Measurements from ENCODE around the gene RNF212.

GRCh38 chr4:1044469-1045192 is 68.7 kb downstream of the RNF212 start:
- TF ChIP-seq, protein P1, sequence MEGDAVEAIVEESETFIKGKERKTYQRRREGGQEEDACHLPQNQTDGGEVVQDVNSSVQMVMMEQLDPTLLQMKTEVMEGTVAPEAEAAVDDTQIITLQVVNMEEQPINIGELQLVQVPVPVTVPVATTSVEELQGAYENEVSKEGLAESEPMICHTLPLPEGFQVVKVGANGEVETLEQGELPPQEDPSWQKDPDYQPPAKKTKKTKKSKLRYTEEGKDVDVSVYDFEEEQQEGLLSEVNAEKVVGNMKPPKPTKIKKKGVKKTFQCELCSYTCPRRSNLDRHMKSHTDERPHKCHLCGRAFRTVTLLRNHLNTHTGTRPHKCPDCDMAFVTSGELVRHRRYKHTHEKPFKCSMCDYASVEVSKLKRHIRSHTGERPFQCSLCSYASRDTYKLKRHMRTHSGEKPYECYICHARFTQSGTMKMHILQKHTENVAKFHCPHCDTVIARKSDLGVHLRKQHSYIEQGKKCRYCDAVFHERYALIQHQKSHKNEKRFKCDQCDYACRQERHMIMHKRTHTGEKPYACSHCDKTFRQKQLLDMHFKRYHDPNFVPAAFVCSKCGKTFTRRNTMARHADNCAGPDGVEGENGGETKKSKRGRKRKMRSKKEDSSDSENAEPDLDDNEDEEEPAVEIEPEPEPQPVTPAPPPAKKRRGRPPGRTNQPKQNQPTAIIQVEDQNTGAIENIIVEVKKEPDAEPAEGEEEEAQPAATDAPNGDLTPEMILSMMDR (IDR thresholded peaks at IDR 0.05): no peak
- no peak for TF ChIP-seq POLR2A (IDR thresholded peaks at IDR 0.05)

All from thyroid gland (tissue), 4 donors.